Measurements from ENCODE around the gene PMEPA1.

Gene PMEPA1

GRCh38 chr20:57709823-57710799 is at the start of gene PMEPA1:
Gene PMEPA1 (minus strand): TSS chr20:57710015. CDS start chr20:57709582, 433 bp downstream.
- H3K27ac ChIP-seq = peak within 1 kb of the TSS; percentile 33 to 97 (median 88)
- peak within 1 kb of the TSS; percentile 58 to 94 (median 73) for H3K4me3 ChIP-seq

GRCh38 chr20:57757767-57758166 is 48.0 kb upstream of the PMEPA1 start:
- Histone ChIP-seq H3K27ac (no peak overlapping the region), H3K4me3 (no peak overlapping the region)

- Histone ChIP-seq H3K4me3 (no peak overlapping the region), H3K27ac (no peak overlapping the region)
These were observed 47.1 kb upstream of the PMEPA1 start for GRCh38 chr20:57756921-57757320.

DNA sequence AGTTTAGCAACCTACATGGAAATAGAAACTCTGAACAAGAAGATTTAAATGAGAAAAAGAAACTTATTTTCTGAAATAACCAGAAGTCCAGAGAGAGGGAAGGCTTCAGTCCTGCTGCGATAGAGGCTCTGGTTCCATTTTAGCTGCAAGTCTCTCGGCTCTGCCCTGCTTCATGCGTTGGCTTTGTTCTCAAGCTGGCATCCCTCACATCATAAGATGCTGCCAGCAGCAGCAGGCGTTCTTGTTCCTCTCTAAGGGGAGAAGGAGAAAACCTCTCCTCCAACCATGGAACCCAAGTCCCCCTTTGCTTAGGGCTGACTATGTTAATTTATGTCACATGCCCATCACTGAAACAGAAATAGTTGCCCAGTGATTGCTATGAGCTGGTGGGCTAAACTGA is 46.4 kb upstream of the PMEPA1 start:
- no peak overlapping the region for H3K27ac ChIP-seq
- no peak overlapping the region for H3K4me3 ChIP-seq

GRCh38 chr20:57755609-57756008 is 45.8 kb upstream of the PMEPA1 start:
- no peak overlapping the region for H3K27ac ChIP-seq
- H3K4me3 ChIP-seq = no peak overlapping the region

DNA sequence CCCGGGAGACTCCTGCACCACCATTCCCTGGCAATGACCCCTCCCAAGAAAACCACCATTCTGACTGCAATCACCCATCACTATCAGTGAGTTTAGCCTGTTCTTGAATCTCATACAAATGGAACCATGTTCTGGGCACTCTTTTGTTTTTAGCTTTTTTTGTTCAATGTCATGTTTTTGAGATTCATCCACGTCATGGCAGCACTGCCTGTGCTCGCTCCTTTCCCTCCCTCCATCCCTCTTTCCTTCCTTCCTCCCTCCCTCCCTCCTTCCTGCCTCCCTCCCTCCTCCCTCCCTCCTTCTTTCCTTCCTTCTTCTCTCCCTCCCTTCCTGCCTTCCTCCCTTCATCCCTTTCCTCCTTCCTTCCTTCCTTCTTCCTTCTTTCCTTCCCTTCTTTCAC is 44.4 kb upstream of the PMEPA1 start:
- no peak overlapping the region for H3K4me3 ChIP-seq
- H3K27ac ChIP-seq = no peak overlapping the region

DNA sequence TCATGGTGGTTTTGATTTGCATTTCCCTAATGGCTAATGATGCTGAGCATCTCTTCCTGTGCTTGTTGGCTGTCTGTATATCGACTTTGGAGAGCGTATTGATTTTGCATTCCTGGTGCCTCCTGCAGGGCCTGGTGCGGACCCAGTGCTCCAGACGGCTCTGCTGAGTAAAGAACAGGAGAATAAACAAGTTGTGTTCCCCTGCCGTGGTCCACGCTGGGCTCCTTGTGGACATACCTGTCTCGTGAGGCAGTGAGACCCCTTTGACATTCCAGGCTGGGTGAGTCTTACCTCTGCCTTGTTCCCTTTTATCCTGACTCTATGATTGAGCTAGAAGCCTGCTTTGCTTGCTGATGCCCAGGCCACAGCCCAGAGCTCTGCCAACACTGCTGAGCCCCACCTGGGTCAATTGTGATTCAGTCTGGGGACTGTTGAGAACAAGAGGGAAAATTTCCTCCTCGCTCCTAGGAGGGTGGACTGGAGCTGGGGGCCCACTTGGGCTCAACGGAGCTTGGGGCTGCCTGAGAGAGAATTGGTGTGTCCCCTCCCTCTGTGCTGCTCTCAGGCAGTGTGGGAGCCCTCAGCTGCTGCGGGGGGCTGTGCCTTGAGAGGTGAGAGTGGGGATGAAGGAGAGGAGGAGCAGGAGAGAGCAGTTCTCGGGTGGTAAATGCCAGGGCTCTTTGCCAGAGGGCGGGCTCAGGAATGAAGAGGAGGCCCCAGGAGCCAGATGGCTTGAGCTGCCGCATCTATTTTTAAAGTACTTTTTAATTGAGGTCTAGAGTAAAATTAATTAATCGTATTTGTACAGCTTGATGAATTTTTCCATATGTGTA is 43.7 kb upstream of the PMEPA1 start:
- H3K27ac ChIP-seq = no peak overlapping the region
- H3K4me3 ChIP-seq = no peak overlapping the region

GRCh38 chr20:57751411-57751810 is 41.6 kb upstream of the PMEPA1 start:
- no peak overlapping the region for H3K27ac ChIP-seq
- H3K4me3 ChIP-seq = no peak overlapping the region

DNA sequence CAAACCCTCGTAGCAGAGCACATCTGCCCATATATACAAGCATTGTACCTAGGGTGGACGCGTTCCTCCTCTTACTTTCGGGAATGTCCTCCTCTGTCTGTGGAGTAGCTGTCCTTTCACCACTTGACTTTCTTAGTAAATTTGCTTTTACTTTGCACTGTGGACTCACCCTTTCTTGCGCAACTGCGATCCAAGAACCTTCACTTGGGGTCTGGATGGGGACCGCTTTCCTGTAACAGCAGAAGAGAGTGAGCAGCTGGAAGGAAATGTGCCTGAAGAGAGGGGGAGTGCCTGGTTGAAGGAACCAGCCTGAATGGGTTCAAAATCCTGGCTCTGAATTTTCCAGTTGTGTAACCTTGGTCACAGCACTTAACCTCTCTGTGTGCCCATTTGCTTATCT is 40.1 kb upstream of the PMEPA1 start:
- H3K27ac ChIP-seq = no peak overlapping the region

DNA sequence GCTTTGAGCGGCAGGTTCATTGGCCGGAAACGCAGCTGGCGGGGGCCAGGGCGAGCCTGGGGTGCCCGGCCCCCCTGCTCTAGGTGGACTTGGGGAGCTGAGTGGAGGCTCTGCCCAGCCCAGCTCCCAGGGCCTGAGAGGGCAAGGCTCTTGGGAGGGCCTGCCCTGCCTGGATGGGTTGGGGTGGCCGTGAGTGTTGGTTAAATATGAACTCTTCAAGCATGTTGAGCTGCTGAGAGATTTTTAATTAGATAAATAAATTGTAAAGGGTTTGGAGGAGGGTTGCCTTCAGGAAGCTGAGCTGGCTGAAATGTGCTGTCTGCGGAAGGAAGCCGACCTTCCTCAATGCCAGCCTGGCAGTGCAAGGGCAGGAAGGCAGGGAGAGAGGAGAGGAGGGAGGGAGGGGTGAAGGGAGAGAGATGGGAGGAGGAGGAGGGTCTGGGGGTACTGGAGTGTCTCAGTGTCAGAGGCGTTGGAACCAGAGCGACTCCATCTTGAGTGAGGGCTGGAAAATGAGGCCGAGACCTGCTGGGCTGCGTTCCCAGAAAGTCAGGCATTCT is 39.4 kb upstream of the PMEPA1 start:
- H3K4me3 ChIP-seq = peak overlapping the region in 6 of 7 experiments; percentile 6 to 34 (median 10)
- H3K27ac ChIP-seq = peak overlapping the region in 16 of 21 experiments; percentile 29 to 78 (median 68)

More for the DNA sequence above, 40.1 kb upstream of the PMEPA1 start:
- H3K4me3 ChIP-seq = no peak overlapping the region

- Histone ChIP-seq H3K4me3 (peak overlapping the region in 6 of 7 experiments; percentile 6 to 34 (median 10)), H3K27ac (peak overlapping the region in 17 of 21 experiments; percentile 25 to 78 (median 66))
These were observed 38.9 kb upstream of the PMEPA1 start for GRCh38 chr20:57748601-57749130.

GRCh38 chr20:57747861-57748481 is 38.2 kb upstream of the PMEPA1 start:
- peak overlapping the region in 17 of 21 experiments; percentile 18 to 78 (median 64) for H3K27ac ChIP-seq
- peak overlapping the region in 1 of 7 experiments; percentile 9 for H3K4me3 ChIP-seq

DNA sequence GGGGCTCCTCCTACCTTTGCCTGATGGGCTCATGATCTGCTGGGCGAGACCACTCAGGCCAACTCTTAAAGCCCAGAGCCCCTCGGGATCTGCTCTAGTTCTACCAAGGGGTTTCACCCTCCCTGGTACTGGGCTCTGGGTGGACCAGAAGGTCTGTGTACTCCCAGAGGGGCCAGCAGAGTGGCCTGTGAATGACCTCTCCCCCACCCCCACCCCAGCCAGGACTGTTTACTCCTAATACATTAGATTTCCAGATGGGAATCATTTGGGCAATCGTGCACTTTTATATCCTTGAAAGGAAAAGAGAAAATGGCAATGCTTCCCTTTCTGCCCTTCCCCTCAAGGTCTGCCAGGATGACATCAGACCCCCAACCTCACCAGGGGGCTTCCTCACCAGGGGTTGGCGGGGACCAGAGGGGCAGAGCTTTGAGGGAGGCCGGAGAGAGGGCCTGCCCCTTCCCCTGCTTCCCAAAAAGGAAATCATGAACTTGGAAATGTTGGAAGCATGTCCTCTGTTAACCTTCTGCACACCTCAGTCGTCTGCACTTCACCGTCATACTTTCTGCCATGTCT is 37.1 kb upstream of the PMEPA1 start:
- Histone ChIP-seq H3K27ac (peak overlapping the region in 2 of 21 experiments; percentile 3 to 14), H3K4me3 (no peak overlapping the region)

DNA sequence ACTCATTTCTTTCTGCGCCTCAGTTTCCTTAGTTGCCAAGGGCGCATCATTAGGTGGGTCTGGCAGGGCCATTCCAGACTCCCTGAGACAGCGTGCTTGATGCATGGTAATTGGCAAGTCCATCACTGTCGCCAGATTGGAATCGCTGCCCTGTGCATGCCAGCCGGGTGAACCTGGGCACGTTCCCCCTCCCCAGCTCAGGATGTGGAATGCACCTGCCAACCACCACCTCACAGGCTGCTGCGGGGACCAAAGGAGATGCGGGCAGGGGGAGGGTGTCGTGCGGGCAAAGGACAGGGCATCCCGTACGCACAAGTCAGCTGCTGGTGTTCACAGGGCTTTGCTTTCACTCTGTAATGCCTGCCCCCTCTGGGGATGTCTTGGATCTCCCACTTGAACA is 36.4 kb upstream of the PMEPA1 start:
- Histone ChIP-seq H3K27ac (peak overlapping the region in 1 of 21 experiments; percentile 3), H3K4me3 (no peak overlapping the region)

- no peak overlapping the region for H3K4me3 ChIP-seq
- H3K27ac ChIP-seq = no peak overlapping the region
These were observed 34.4 kb upstream of the PMEPA1 start for GRCh38 chr20:57744206-57744605.

GRCh38 chr20:57743450-57744095 is 33.8 kb upstream of the PMEPA1 start:
- Histone ChIP-seq H3K27ac (no peak overlapping the region), H3K4me3 (no peak overlapping the region)

DNA sequence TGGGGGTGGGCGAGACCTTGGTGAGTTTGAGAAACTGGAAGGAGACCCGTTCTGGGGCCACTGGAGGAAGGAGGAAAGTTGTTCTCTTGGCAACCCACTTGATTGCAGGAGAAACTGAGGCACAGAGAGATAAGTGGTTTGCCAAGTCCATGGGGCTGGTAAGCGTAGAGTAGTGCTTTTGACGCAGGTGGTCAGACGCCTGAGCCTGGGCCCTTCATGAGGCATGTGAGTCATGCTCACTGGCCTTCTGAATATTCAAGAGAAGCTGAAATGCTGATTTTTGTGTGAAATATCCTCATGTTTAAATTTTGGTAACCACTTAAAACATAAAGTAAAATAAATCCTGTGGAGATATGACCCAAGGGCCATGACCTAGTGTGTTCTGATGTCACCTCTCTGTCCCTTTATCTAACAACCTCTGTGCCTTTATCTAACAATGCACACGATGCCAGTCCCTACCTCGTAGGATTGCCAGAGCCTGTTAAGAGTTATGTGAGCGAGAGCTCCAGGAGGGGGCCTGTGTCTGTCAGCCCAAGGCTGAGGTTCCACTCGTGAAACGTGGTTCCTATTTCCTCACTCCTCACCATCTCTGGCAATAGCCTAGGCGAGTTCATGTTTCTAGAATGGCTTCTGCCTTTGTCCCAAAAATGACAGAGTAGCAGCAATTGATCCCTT is 32.8 kb upstream of the PMEPA1 start:
- Histone ChIP-seq H3K27ac (no peak overlapping the region), H3K4me3 (no peak overlapping the region)

- H3K27ac ChIP-seq = no peak overlapping the region
These were observed 28.7 kb upstream of the PMEPA1 start for GRCh38 chr20:57738484-57738883.

More at GRCh38 chr20:57738484-57738883, 28.7 kb upstream of the PMEPA1 start:
- H3K4me3 ChIP-seq = no peak overlapping the region
